Type B pancreatic cell (in vitro differentiated cells): ENCODE data around the gene PLXNA1. TPM values are rescaled to one million over a fixed set of nuclear protein-coding genes. Genes with fewer than 3 reads are reported as not detected.

ENCODE experiments used
- DNase-seq: peaks from one replicate; pipeline ENCODE4 v3.0.0; 2021; ENCODE audit warnings: mixed read lengths; ENCODE audit not compliant: unreplicated experiment; ENCODE audit errors: extremely low spot score
- H3K27ac Mint-ChIP-seq: 2 replicates; pipeline ENCODE4 v1.8.0; 2021; ENCODE audit warnings: mild to moderate bottlenecking, mixed read lengths
- H3K27me3 Mint-ChIP-seq: 2 replicates; pipeline ENCODE4 v1.8.0; 2021; ENCODE audit warnings: mixed read lengths
- H3K36me3 Mint-ChIP-seq: 2 replicates; pipeline ENCODE4 v1.8.0; 2021; ENCODE audit warnings: mixed read lengths
- H3K4me1 Mint-ChIP-seq: one replicate; pipeline ENCODE4 v1.8.0; 2021; ENCODE audit warnings: mixed read lengths; ENCODE audit not compliant: unreplicated experiment
- H3K4me3 Mint-ChIP-seq: 2 replicates; pipeline ENCODE4 v1.8.0; 2021; ENCODE audit warnings: mild to moderate bottlenecking, mixed read lengths
- H3K9me3 Mint-ChIP-seq: 2 replicates; pipeline ENCODE4 v1.8.0; 2021; ENCODE audit warnings: mixed read lengths
- CTCF ChIP-seq: fragments of 200-600 bp; sonication (generic); conservative IDR thresholded peaks from 2 replicates; pipeline ENCODE4 v1.5.0; 2021; ENCODE audit warnings: antibody characterized with exemption, mild to moderate bottlenecking
- total RNA-seq: library from RNA; stranded (reverse); gene quantifications from 2 replicates; pipeline ENCODE4 v1.2.1, GENCODE V29; 2021; ENCODE audit warnings: low replicate concordance

Gene PLXNA1
- total RNA-seq, 1 donor from 2014 or later, result 59.2 TPM

GRCh38 chr3:126961191-126961790, 21.6 kb upstream of the PLXNA1 start:
- peaks cover 3% of the 10 kb centered on the region for H3K27me3 Mint-ChIP-seq
- peaks cover 4% of the 10 kb centered on the region for H3K36me3 Mint-ChIP-seq
- no peak for TF ChIP-seq CTCF
- no peaks in the 10 kb centered on the region for H3K9me3 Mint-ChIP-seq
- DNase-seq, result no peak
- peaks cover 25% of the 10 kb centered on the region for H3K4me1 Mint-ChIP-seq
- H3K27ac Mint-ChIP-seq, result no peak overlapping the region
- no peak overlapping the region for H3K4me3 Mint-ChIP-seq

GRCh38 chr3:126961791-126962461, 21.0 kb upstream of the PLXNA1 start:
- no peaks in the 10 kb centered on the region for H3K9me3 Mint-ChIP-seq
- TF ChIP-seq CTCF, result no peak
- H3K27ac Mint-ChIP-seq, result no peak overlapping the region
- H3K27me3 Mint-ChIP-seq, result peaks cover 3% of the 10 kb centered on the region
- H3K4me1 Mint-ChIP-seq, result peaks cover 24% of the 10 kb centered on the region
- H3K4me3 Mint-ChIP-seq, result no peak overlapping the region
- peaks cover 4% of the 10 kb centered on the region for H3K36me3 Mint-ChIP-seq
- DNase-seq, result no peak

GRCh38 chr3:126962756-126963155, 20.2 kb upstream of the PLXNA1 start:
- no peak for DNase-seq
- H3K27ac Mint-ChIP-seq, result no peak overlapping the region
- no peak for TF ChIP-seq CTCF
- H3K27me3 Mint-ChIP-seq, result peaks cover 3% of the 10 kb centered on the region
- H3K4me1 Mint-ChIP-seq, result peaks cover 24% of the 10 kb centered on the region
- no peaks in the 10 kb centered on the region for H3K9me3 Mint-ChIP-seq
- H3K4me3 Mint-ChIP-seq, result no peak overlapping the region
- peaks cover 4% of the 10 kb centered on the region for H3K36me3 Mint-ChIP-seq

GRCh38 chr3:126963261-126964190, 19.4 kb upstream of the PLXNA1 start:
- peaks cover 3% of the 10 kb centered on the region for H3K27me3 Mint-ChIP-seq
- DNase-seq, result no peak
- no peak for TF ChIP-seq CTCF
- H3K4me3 Mint-ChIP-seq, result no peak overlapping the region
- H3K36me3 Mint-ChIP-seq, result peaks cover 4% of the 10 kb centered on the region
- peaks cover 28% of the 10 kb centered on the region for H3K4me1 Mint-ChIP-seq
- peak overlapping the region; percentile 16 for H3K27ac Mint-ChIP-seq
- no peaks in the 10 kb centered on the region for H3K9me3 Mint-ChIP-seq

- no peak for TF ChIP-seq CTCF
- H3K27ac Mint-ChIP-seq, result no peak overlapping the region
These were observed 18.7 kb upstream of the PLXNA1 start for GRCh38 chr3:126964261-126964660.

More at GRCh38 chr3:126964261-126964660, 18.7 kb upstream of the PLXNA1 start:
- Mint-ChIP-seq H3K4me3 (no peak overlapping the region), H3K36me3 (peaks cover 4% of the 10 kb centered on the region), H3K9me3 (no peaks in the 10 kb centered on the region), H3K27me3 (peaks cover 3% of the 10 kb centered on the region), H3K4me1 (peaks cover 30% of the 10 kb centered on the region)
- DNase-seq, result no peak
